ENCODE data around the gene ARFGAP1. TPM values are rescaled to one million over a fixed set of nuclear protein-coding genes. Genes with fewer than 3 reads are reported as not detected.

The ARFGAP1 gene
- total RNA-seq, 3 donors from 2014 or later = 76.5 to 85.8 (median 82.4) TPM

DNA sequence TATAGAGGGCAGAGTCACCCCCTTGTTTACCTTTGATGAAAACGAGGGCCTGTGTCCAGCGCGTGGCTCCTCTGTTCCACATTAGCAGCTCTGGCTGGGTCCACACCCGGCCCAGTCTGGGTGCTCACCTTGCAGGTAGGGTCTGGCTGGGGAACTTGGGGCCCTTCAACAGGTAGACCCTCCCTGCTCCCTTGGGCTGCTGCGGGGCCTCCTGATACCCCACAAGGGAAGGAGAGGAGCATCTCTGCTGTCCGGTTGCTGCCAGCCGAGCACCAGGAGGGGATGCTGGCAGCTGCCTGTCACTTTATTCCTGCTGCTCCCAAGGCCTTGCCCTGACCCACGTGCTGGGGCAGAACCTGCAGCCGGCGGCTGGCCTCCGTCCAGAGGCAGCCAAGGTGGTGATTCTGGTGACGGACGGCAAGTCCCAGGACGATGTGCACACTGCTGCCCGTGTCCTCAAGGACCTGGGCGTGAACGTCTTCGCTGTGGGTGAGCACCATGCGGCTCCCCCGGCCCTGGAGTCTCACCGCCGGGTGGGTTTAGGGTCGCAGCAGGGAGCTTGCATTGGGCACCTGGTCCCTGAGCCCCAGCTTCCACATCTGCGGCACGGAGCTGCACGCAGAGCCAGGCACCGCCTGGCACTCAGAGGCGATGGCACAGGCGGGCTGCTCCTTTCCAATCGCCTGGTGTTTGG is 35.8 kb downstream of the ARFGAP1 start:
- Histone ChIP-seq H3K4me3 (no peak overlapping the region), H3K9me3 (no peaks in the 10 kb centered on the region), H3K36me3 (ENCODE audit: low read depth) (no peaks in the 10 kb centered on the region), H3K4me1 (ENCODE audit: low read depth) (no peaks in the 10 kb centered on the region)
- ATAC-seq (no peak), DNase-seq (no peak)
- TF ChIP-seq, protein P1, sequence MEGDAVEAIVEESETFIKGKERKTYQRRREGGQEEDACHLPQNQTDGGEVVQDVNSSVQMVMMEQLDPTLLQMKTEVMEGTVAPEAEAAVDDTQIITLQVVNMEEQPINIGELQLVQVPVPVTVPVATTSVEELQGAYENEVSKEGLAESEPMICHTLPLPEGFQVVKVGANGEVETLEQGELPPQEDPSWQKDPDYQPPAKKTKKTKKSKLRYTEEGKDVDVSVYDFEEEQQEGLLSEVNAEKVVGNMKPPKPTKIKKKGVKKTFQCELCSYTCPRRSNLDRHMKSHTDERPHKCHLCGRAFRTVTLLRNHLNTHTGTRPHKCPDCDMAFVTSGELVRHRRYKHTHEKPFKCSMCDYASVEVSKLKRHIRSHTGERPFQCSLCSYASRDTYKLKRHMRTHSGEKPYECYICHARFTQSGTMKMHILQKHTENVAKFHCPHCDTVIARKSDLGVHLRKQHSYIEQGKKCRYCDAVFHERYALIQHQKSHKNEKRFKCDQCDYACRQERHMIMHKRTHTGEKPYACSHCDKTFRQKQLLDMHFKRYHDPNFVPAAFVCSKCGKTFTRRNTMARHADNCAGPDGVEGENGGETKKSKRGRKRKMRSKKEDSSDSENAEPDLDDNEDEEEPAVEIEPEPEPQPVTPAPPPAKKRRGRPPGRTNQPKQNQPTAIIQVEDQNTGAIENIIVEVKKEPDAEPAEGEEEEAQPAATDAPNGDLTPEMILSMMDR (IDR thresholded peaks at IDR 0.05) = no peak
- intact Hi-C loops (cut with DNase I, micrococcal nuclease) = no loop called here

DNA sequence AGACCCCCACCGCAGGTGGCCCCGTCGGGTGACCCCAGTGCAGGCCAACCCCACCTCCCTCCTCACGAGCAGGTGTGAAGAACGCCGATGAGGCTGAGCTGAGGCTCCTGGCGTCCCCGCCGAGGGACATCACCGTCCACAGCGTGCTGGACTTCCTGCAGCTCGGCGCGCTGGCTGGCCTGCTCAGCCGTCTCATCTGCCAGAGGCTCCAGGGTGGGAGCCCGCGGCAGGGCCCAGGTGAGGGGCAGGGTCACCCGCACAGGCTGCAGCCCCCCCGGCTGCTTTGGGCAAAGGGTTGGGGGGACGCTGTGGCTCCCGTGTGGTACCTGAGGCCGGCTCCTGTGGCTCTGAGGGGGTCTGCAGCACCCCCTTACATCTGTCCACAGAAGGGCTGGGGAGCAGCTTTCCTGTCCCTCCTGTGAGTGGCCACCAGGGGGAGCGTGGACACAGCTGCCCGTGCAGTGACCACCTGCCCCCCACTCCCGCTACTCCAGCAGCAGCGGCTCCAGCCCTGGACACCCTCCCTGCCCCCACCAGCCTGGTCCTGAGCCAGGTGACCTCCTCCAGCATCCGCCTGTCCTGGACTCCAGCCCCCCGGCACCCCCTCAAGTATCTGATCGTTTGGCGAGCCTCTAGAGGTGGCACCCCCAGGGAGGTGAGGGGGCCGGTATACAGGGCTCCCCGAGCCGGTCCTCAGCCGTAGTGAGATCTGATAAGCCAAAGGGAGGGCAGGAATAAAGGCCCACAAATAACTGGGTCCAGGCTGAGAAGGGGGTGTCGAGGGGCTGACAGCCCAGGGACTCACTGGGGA is 36.9 kb downstream of the ARFGAP1 start:
- H3K36me3 ChIP-seq (ENCODE audit: low read depth) = no peaks in the 10 kb centered on the region
- H3K4me1 ChIP-seq (ENCODE audit: low read depth) = no peaks in the 10 kb centered on the region
- peak; percentile 52 for ATAC-seq
- no peak overlapping the region for H3K4me3 ChIP-seq
- DNase-seq = peak in 1 of 3 donors; percentile 34
- H3K9me3 ChIP-seq = no peaks in the 10 kb centered on the region
- TF ChIP-seq, protein P1 (IDR thresholded peaks at IDR 0.05) = peak; percentile 46
- intact Hi-C loops (cut with DNase I, micrococcal nuclease) = no loop called here

DNA sequence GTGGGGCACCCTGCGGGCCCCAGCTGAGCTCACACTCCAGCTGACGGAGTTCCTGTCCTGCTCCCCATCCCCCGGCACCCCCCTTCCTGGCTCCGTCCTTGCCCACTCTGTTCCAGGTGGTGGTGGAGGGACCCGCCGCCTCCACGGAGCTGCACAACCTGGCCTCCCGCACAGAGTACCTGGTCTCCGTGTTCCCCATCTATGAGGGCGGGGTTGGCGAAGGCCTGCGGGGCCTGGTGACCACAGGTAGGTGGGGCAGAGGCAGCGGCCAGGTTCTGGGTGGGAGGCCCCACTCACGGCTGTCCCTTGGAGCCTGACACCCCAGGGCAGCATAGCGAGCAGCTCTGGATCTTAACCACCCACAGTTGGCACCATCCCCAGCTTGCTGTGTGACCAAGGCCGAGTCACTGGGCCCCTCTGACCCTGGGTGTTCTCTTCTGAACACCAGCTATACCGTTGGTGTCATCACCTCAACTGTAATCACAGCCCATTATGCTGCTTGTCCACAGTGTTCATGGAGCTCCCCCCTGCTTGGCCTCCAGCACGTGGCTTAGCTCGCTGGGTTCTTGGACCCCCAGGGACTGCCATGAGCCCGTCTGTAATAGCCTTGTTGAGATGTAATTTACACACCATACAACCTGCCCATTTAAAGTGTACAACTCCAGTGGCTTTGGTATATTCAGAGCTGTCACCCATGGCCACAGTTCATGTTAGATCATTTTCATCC is 37.8 kb downstream of the ARFGAP1 start:
- TF ChIP-seq, protein P1 (IDR thresholded peaks at IDR 0.05) = no peak
- ATAC-seq (no peak), DNase-seq (no peak)
- H3K9me3 ChIP-seq = no peaks in the 10 kb centered on the region
- no peaks in the 10 kb centered on the region for H3K36me3 ChIP-seq (ENCODE audit: low read depth)
- H3K4me1 ChIP-seq (ENCODE audit: low read depth) = no peaks in the 10 kb centered on the region
- H3K4me3 ChIP-seq = no peak overlapping the region
- intact Hi-C loops (cut with DNase I, micrococcal nuclease) = no loop called here

DNA sequence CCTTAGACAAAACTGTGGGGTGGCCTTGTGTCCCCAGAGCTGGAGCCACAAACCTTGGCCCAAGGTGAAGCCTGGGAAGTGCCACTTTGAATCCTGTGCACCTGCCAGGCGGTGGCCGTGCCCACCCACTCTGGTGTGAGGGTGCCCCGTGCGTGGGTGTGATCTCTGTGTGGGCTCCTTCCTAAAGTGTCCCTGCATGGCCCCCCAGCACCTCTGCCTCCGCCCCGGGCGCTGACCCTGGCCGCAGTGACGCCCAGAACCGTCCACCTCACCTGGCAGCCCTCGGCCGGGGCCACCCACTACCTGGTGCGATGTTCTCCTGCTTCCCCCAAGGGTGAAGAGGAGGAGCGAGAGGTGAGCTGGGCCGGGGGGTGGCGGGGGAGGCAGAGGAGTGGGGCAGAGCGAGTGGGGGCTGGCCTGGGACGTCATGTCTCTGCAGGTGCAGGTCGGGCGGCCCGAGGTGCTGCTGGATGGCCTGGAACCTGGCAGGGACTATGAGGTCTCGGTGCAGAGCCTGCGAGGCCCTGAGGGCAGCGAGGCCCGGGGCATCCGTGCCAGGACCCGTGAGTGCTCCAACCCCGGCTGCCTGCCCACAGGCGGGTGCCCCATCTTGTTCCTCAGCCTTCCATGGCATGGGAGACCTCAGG is 38.7 kb downstream of the ARFGAP1 start:
- TF ChIP-seq, protein P1 (IDR thresholded peaks at IDR 0.05) = no peak
- intact Hi-C loops (cut with DNase I, micrococcal nuclease) = no loop called here
- Histone ChIP-seq H3K36me3 (ENCODE audit: low read depth) (no peaks in the 10 kb centered on the region), H3K4me3 (no peak overlapping the region), H3K9me3 (no peaks in the 10 kb centered on the region), H3K4me1 (ENCODE audit: low read depth) (no peaks in the 10 kb centered on the region)
- no peak for DNase-seq
- ATAC-seq = no peak

DNA sequence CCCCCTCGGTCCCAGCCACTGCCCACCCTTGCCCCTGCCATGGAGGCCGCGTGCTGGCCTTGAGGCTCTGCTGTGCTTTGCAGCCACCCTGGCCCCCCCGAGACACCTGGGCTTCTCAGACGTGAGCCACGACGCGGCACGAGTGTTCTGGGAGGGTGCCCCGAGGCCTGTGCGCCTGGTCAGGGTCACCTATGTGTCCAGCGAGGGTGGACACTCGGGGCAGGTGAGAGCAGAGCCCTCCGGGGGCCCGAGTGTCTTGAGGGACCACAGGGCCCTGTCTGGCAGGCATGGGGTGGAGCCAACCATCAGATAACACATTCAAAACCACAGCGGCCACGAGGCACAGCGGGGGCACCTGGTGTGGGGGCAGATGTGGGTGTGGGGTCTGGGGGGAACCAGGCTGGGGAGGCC is 39.2 kb downstream of the ARFGAP1 start:
- Histone ChIP-seq H3K36me3 (ENCODE audit: low read depth) (no peaks in the 10 kb centered on the region), H3K4me1 (ENCODE audit: low read depth) (no peaks in the 10 kb centered on the region), H3K4me3 (no peak overlapping the region), H3K9me3 (no peaks in the 10 kb centered on the region)
- no peak for ATAC-seq
- DNase-seq = no peak
- intact Hi-C loops (cut with DNase I, micrococcal nuclease) = no loop called here
- TF ChIP-seq, protein P1 (IDR thresholded peaks at IDR 0.05) = no peak
